ENCODE measurements around the gene TUBB4B. TPM values are rescaled to one million over a fixed set of nuclear protein-coding genes. Genes with fewer than 3 reads are reported as not detected.

TUBB4B gene
- total RNA-seq, result 365 and 372 TPM in 2 replicates

DNA sequence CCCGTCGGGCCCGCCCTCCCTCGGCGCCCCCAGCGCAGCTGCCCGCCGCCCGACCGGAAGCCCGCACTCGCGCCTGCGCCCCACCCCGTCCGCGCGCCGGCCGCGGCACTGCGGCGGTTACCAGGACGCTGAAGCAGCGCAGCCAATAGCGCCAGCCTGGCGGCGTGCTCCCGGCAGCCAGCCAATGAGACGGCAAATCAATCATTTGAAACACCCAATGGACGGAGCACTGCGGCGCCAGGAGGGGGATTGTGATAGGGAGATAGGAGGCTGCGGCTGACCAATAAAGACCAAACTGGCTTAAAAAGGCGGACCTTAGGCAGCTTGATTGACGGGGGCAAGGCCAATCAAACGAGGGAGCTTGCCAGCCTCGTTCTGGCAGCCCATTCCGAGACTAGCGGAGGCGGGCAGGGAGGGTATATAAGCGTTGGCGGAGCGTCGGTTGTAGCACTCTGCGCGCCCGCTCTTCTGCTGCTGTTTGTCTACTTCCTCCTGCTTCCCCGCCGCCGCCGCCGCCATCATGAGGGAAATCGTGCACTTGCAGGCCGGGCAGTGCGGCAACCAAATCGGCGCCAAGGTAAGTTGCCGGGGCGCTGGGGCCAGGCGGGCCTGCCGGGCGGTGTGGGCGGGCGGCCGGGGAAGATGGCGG, at the start of gene TUBB4B:
TSS of gene TUBB4B (plus strand) at position 447 of the 649 bp plus-strand sequence. CDS start at position 521, 74 bp downstream.
- intact Hi-C loops (cut with micrococcal nuclease), result loop anchor here (1.0 to 5.0 kb wide), 6 partner anchors 14 to 449 kb away; partner anchors contain the start of genes ANAPC2, MAN1B1, NDOR1 and NELFB

- intact Hi-C loops (cut with micrococcal nuclease), result no loop called here
Measured at GRCh38 chr9:137191691-137192447, 49.2 kb upstream of the TUBB4B start.

- intact Hi-C loops (cut with micrococcal nuclease), result no loop called here
Measured at GRCh38 chr9:137192448-137192780, 48.7 kb upstream of the TUBB4B start.

DNA sequence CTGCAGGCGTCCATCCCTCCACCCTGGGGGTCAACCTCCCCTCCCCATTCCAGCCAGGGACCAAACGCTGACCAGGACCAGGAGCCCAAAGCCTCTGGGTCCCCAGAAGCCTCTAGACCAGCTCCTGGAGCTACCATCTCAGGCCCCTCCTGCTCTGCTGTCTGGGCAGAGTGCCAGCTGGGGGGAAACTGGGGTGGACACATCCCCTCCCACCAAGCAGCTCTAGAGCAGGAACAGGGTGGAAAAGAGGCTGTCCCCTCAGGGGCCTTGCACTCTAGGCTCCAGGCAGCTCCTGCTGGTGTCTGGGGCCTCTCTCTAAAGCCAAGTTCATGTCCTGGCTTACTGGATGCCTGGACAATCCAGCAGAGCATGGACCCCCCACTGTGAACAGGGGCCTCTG, 48.2 kb upstream of the TUBB4B start:
- intact Hi-C loops (cut with micrococcal nuclease), result no loop called here

GRCh38 chr9:137193771-137194170, 47.3 kb upstream of the TUBB4B start:
- intact Hi-C loops (cut with micrococcal nuclease), result no loop called here

GRCh38 chr9:137194388-137194787, 46.7 kb upstream of the TUBB4B start:
- intact Hi-C loops (cut with micrococcal nuclease), result no loop called here

DNA sequence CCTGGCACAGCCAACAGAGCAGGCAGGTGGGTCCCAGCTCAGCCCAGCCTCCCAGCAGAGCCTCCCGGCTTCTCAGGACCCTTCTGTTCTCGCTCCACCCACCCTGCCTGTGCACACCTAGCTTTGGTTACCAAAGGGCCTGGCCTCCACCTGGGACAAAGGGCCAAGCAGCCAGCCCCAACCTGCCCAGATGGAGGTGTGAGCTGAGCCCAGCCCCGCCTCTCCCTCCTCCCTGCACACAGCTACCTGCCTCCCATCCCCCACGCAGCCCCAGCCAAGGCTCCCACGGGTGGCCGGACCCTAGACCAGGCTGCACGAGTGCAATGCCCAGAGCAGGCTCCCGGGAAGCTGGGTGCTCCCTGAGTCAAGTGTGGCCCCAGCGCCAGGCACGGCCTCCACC, 46.2 kb upstream of the TUBB4B start:
- intact Hi-C loops (cut with micrococcal nuclease), result no loop called here

DNA sequence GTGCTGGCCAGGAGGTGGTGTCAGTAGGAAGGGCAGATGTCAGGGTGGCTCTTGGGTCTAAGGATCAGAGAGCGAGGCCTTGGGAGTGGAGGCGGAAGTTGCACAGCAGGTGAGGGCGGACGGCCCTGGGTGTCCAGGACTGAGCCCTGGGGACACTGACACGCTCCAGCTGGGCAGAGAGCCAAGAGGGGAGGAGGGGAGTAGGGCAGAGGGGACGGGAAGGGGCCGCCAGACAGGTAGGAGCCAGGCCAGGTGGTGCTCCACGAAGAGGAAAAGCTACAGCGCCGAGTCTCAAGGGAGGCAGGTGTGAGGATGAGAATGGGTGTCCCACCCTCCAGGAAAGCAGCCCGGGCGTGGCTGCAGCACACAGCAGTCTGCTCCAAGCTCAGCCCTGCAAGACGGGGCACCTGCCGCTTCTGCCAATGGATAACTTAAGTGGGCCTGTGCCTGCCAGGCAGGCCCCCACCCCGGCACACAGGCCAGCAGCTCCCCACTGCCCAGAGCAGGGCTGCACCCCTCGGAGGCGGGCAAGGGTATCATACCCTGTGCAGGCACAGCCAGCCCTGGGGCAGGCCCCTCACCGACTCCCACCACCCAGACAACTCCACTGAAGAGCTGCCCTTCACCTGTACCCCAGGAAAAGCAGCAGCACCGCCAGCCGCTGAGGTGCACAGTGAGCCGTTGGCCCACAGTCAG, 45.4 kb upstream of the TUBB4B start:
- intact Hi-C loops (cut with micrococcal nuclease), result no loop called here

- intact Hi-C loops (cut with micrococcal nuclease), result no loop called here
Measured at GRCh38 chr9:137198051-137198901, 42.8 kb upstream of the TUBB4B start.

DNA sequence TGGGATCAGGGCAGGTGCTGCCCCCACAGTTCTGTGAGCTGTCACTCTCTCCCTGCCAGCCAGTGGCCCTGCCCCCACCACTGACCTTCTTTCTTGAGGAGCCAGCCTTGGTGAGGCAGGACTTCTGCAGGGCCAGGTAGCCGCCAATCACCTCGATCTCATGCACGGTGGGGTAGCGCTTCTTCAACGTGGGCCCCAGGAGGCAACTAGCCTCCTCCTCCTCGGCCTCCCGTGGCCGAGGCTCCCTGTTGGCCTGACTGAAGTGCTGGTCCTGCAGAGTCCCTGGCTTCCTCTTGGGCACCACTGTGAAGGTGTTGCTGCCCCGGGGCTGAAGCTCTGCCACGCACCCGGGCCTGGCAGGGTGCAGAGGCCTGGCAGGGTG, 42.2 kb upstream of the TUBB4B start:
- intact Hi-C loops (cut with micrococcal nuclease), result no loop called here

DNA sequence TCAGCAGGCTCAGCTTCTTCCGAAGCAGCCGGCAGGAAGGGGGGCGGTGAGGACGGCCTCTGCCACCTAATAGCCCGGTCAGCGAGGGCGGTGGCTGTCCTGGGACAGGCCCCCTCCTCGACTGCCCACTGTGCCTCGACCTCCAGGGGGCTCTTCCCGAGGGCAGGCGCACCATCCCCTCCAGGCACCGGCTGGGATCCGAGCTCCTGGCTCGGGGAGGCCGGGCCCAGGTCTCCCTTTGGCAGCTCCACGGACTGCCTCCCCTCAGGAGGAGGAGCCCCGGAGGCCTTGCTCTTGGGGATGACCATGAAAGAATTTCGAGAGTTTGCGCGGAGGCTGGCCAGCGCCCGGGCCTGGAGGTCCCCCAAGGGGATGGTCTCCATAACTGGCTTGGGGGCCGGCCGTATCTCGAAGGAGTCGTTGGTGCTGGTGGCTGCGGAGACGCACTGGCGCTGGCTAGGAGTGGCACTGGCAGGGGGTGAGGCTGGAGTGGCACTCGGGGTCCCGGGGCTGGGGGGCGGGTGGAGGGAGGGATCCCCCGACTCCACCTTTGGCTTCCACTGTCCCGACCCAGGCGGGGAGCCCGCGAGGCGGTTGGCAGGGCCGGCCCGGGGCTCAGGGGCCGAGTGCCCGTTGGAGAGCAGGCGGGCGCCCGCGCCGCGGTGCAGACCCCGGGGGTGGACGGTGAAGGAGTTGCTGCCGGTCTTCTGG, 41.5 kb upstream of the TUBB4B start:
- intact Hi-C loops (cut with micrococcal nuclease), result loop anchor here (1.0 to 2.0 kb wide), 2 partner anchors 24 to 49 kb away; no protein-coding TSS in a partner anchor

DNA sequence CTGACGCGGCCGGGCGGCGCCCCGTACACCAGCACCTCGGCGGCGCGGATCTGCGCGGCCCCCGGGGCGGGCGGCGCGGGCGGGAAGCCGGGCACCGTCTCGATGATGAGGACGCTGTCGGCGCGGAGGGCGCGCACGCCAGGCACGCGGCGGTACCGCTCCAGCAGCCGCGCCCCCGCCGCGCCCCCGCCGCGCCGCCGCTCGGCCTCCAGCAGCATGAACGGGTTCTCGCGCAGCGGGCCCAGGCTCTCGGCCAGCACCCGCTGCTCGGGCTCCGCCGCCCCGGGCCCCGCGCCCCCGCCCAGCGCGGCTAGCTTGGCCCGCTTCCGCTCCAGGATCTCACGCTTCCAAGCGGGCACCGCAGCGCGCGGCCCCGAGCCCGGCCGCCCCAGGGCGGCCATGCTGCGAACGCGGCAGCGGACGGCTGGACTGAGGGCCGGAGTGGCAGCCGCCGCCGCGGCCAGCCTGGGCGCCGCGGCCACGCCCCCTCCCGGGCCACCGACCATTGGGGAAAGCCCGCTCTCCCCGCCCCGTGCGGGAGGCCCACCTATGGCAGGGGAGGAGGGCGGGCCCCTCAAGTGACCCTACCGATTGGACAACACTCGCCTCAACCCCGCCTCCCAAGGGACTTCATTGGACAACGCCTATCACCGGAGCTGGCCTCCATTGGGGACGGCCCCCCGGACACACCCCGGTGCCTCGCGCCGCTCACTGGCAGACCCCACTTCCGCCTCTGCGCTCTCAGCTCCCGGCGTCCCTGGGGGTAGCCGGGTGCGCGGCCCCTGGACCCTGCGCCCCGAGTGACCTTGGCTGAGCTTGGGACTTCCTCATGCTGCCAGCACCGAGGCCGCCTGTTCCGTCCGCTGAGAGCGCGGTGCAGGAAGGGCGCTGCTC, 40.5 kb upstream of the TUBB4B start, which contains the start of gene TPRN:
TSS of gene TPRN (minus strand) at position 431 of the 894 bp plus-strand sequence. CDS start at position 401, 30 bp downstream.
- intact Hi-C loops (cut with micrococcal nuclease), result loop anchor here (1.0 to 2.0 kb wide), 2 partner anchors 23 to 50 kb away; no protein-coding TSS in a partner anchor

GRCh38 chr9:137201205-137201868, 39.8 kb upstream of the TUBB4B start:
- intact Hi-C loops (cut with micrococcal nuclease), result loop anchor here (2.0 kb wide), 1 partner anchor 51 kb away; no protein-coding TSS in a partner anchor

DNA sequence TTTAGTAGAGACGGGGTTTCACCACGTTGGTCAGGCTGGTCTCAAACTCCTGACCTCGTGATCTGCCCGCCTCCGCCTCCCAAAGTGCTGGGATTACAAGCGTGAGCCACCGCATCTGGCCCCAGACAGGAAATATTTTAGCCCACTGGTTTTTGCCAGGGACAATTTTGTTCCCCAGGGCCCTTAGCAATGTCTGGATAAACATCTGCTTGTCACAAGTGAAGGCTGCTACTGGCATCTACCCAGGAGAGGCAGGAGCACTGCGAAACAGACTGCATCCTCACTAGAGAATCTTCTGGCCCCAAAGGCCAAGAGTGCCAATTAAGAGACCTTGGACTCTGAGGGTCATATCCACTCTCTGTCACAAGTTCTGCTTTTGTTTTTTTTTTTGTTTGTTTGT, 38.1 kb upstream of the TUBB4B start:
- intact Hi-C loops (cut with micrococcal nuclease), result no loop called here

- intact Hi-C loops (cut with micrococcal nuclease), result loop anchor here (1.0 to 5.0 kb wide), 4 partner anchors 16 to 77 kb away; partner anchors contain the start of genes ANAPC2, SSNA1 and TUBB4B
Measured at GRCh38 chr9:137204731-137205125, 36.4 kb upstream of the TUBB4B start.

GRCh38 chr9:137205126-137206069, 35.7 kb upstream of the TUBB4B start, which contains the start of the genes NDOR1 and TMEM203:
Gene NDOR1, plus strand, starts transcription at chr9:137205700. Its CDS starts 78 bp downstream, at chr9:137205778.
Gene TMEM203, minus strand, starts transcription at chr9:137205648. Its CDS starts 234 bp downstream, at chr9:137205414.
- intact Hi-C loops (cut with micrococcal nuclease), result loop anchor here (1.0 to 5.0 kb wide), 4 partner anchors 17 to 78 kb away; partner anchors contain the start of genes ANAPC2, SSNA1 and TUBB4B

- intact Hi-C loops (cut with micrococcal nuclease), result loop anchor here (5.0 kb wide), 2 partner anchors 36 to 79 kb away; partner anchors contain the start of gene TUBB4B
Measured at GRCh38 chr9:137206602-137207001, 34.5 kb upstream of the TUBB4B start.
